NOMO-1 treated with dmso at 0.1 percent for 144 hours (cell line): ENCODE data around the gene OR13C5.
"Not testable (repeated sequence)": the region's sequence is repeated elsewhere in the genome, so short reads cannot be mapped to it uniquely, and the experiment has no call there.

Source experiments
- DNase-seq: peaks from one replicate; lab custom pipeline; 2025; ENCODE audit not compliant: unreplicated experiment; lab: John Stamatoyannopoulos, UW

The OR13C5 gene

GRCh38 chr9:104599313-104599712 lies at the start of gene OR13C5:
TSS of gene OR13C5 (minus strand) at chr9:104599413. CDS start at chr9:104599413, 0 bp downstream.
- DNase-seq: not testable (repeated sequence)

GRCh38 chr9:104635456-104635855 lies 36.2 kb upstream of the OR13C5 start:
- DNase-seq: no peak

- DNase-seq: no peak
Observed at GRCh38 chr9:104633976-104634520, 34.8 kb upstream of the OR13C5 start.

- not testable (repeated sequence) for DNase-seq
Observed at GRCh38 chr9:104625964-104626363, 26.8 kb upstream of the OR13C5 start.

- no peak for DNase-seq
Observed at GRCh38 chr9:104618104-104618503, 18.9 kb upstream of the OR13C5 start, which contains the start of gene OR13C9. TSS of gene OR13C9 (minus strand) at chr9:104618204. CDS start at chr9:104618204, 0 bp downstream.

GRCh38 chr9:104617418-104617817 lies 18.2 kb upstream of the OR13C5 start:
- DNase-seq: no peak

GRCh38 chr9:104611213-104611612 lies 12.0 kb upstream of the OR13C5 start:
- no peak for DNase-seq

GRCh38 chr9:104608336-104608735 lies 9.1 kb upstream of the OR13C5 start:
- DNase-seq: no peak

- DNase-seq: no peak
Observed at GRCh38 chr9:104606152-104606551, 6.9 kb upstream of the OR13C5 start.

- not testable (repeated sequence) for DNase-seq
Observed at GRCh38 chr9:104605527-104605926, 6.3 kb upstream of the OR13C5 start, which contains the start of gene OR13C2. TSS of gene OR13C2 (minus strand) at chr9:104605627. CDS start at chr9:104605627, 0 bp downstream.

- DNase-seq: no peak
Observed at GRCh38 chr9:104604801-104605200, 5.6 kb upstream of the OR13C5 start.

- not testable (repeated sequence) for DNase-seq
Observed at GRCh38 chr9:104598749-104599148, 464 bp downstream of the OR13C5 start.

GRCh38 chr9:104589626-104590025 lies 9.6 kb downstream of the OR13C5 start:
- DNase-seq: no peak

GRCh38 chr9:104586496-104587180 lies 12.6 kb downstream of the OR13C5 start:
- DNase-seq: no peak

GRCh38 chr9:104580562-104580961 lies 18.7 kb downstream of the OR13C5 start:
- no peak for DNase-seq

GRCh38 chr9:104577263-104577662 lies 21.9 kb downstream of the OR13C5 start:
- no peak for DNase-seq

- no peak for DNase-seq
Observed at GRCh38 chr9:104575456-104575855, 23.8 kb downstream of the OR13C5 start.

GRCh38 chr9:104572612-104573011 lies 26.6 kb downstream of the OR13C5 start:
- DNase-seq: no peak

- no peak for DNase-seq
Observed at GRCh38 chr9:104568868-104569267, 30.3 kb downstream of the OR13C5 start, which contains the start of gene OR13C8. TSS of gene OR13C8 (plus strand) at chr9:104569168. CDS start at chr9:104569168, 0 bp downstream.

- DNase-seq: no peak
Observed at GRCh38 chr9:104564358-104564757, 34.9 kb downstream of the OR13C5 start.

- DNase-seq: no peak
Observed at GRCh38 chr9:104556830-104557634, 42.2 kb downstream of the OR13C5 start.

GRCh38 chr9:104555521-104555920 lies 43.7 kb downstream of the OR13C5 start:
- DNase-seq: no peak
